ENCODE data around the gene ADCY6. TPM values are rescaled to one million over a fixed set of nuclear protein-coding genes. Genes with fewer than 3 reads are reported as not detected.
"Not testable (repeated sequence)": the region's sequence is repeated elsewhere in the genome, so short reads cannot be mapped to it uniquely, and the experiment has no call there.

ADCY6 gene
- total RNA-seq, 1 donor from 2014 or later = 42.7 TPM

DNA sequence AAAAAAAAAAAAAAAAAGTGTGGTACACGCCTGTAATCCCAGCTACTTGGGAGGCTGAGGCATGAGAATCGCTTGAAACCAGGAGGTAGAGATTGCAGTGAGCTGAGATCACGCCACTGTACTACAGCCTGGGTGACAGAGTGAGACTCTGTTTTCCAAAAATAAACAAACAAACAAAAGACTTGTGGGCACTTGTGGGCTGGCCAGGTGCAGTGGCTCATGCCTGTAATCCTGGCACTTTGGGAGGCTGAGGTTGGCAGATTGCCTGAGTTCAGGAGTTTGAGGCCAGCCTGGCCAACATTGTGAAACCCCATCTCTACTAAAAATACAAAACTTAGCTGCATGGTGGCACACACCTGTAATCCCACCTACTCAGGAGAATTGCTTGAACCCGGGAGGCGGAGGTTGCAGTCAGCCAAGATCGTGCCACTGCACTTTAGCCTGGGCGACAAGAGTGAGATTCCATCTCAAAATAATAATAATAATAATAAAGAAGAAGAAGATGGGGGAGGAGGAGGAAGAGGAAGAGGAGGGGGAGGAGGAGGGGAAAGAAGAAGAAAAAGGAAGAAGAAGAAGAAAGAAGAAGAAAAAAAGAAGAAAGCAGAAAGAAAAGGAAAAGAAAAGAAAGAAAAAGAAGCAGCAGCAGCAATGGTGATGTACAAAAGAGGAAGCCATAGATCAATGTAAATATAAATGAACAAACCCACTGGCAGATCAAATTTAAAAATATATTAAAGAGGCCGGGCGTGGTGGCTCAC lies 44.5 kb downstream of the ADCY6 start:
- no peaks in the 10 kb centered on the region for H3K9me3 ChIP-seq
- DNase-seq = no peak
- intact Hi-C loops (cut with DNase I) = no loop called here

DNA sequence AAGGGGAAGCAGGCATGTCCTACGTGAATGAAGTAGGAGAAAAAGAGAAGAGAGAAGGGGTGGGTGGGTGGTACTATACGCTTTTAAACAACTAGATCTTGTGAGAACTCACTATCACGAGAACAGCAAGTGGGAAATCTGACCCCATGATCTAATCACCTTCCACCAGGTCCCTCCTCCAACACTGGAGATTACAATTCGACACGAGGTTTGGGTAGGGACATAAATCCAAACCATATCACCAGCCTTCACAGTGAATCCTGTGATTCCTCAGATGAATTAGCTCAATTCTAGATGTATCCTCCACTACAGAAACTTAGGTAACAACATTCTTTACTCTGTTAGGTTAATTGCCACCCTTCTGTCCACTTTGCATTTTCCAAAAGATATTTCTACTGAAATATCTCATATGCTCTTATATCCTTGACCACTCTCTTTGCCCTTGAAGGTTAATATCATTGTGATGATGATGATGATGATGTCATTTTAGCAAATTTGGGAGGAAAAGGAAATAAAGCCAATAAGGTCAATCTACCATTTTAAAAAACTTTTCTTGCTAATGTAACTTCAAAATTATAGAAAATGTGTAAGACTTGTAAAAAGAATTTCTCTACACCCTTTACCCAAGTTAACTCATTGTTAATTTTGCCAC lies 49.1 kb downstream of the ADCY6 start:
- no peaks in the 10 kb centered on the region for H3K4me1 ChIP-seq
- no peaks in the 10 kb centered on the region for H3K9me3 ChIP-seq
- H3K27me3 ChIP-seq (ENCODE audit: low read depth) = peaks cover 19% of the 10 kb centered on the region
- DNase-seq (no peak), ATAC-seq (no peak)
- H3K27ac ChIP-seq = no peak overlapping the region
- H3K36me3 ChIP-seq = no peaks in the 10 kb centered on the region
- TF ChIP-seq, protein P1, sequence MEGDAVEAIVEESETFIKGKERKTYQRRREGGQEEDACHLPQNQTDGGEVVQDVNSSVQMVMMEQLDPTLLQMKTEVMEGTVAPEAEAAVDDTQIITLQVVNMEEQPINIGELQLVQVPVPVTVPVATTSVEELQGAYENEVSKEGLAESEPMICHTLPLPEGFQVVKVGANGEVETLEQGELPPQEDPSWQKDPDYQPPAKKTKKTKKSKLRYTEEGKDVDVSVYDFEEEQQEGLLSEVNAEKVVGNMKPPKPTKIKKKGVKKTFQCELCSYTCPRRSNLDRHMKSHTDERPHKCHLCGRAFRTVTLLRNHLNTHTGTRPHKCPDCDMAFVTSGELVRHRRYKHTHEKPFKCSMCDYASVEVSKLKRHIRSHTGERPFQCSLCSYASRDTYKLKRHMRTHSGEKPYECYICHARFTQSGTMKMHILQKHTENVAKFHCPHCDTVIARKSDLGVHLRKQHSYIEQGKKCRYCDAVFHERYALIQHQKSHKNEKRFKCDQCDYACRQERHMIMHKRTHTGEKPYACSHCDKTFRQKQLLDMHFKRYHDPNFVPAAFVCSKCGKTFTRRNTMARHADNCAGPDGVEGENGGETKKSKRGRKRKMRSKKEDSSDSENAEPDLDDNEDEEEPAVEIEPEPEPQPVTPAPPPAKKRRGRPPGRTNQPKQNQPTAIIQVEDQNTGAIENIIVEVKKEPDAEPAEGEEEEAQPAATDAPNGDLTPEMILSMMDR (IDR thresholded peaks at IDR 0.05) = no peak
- no peak overlapping the region for H3K4me3 ChIP-seq
- intact Hi-C loops (cut with DNase I) = no loop called here

More for the DNA sequence above, 44.5 kb downstream of the ADCY6 start:
- Histone ChIP-seq H3K27me3 (ENCODE audit: low read depth) (peaks cover 15% of the 10 kb centered on the region), H3K36me3 (no peaks in the 10 kb centered on the region), H3K27ac (no peak overlapping the region), H3K4me1 (no peaks in the 10 kb centered on the region), H3K4me3 (no peak overlapping the region)
- TF ChIP-seq, protein P1 (IDR thresholded peaks at IDR 0.05) = no peak
- ATAC-seq = no peak

DNA sequence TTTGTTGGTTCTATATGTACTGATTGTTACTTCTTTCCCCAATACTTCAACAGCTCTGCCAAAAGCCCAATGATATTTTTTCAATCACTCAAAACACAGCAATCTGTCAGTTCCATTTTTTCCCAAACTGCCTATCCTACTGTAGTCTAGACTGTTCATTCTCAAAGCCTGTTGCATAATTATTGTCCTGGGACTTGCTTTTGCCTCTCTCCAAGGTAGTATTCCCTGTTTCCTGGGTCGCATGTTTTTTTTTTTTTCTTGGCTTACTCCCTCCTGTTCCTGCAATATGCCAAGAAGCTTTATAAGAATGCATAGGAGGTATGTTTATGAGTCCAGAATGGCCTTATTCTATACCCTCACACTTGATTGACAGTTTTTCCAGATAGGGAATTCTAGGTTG lies 52.4 kb downstream of the ADCY6 start:
- Histone ChIP-seq H3K36me3 (no peaks in the 10 kb centered on the region), H3K4me1 (no peaks in the 10 kb centered on the region), H3K27me3 (ENCODE audit: low read depth) (peaks cover 15% of the 10 kb centered on the region), H3K4me3 (no peak overlapping the region), H3K9me3 (no peaks in the 10 kb centered on the region), H3K27ac (no peak overlapping the region)
- intact Hi-C loops (cut with DNase I) = no loop called here
- ATAC-seq (no peak), DNase-seq (no peak)
- TF ChIP-seq, protein P1 (IDR thresholded peaks at IDR 0.05) = no peak

DNA sequence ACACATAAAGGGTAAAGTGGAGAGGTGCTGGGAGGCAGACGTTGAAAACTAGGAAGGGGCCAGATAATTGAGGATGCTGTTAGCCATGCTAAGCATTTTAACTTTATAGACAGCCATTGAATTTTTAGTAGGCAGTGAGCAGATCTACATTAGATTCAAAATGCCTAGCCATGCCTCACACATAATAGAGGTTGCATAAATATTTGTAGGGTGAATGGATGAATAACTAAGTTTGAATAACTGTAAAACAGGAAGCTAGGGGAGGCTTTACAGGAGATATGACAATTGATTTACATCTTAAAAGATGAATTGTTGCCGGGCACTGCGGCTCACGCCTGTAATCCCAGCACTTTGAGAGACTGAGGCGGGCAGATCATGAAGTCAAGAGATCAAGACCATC lies 60.1 kb downstream of the ADCY6 start:
- H3K4me1 ChIP-seq = no peaks in the 10 kb centered on the region
- no peaks in the 10 kb centered on the region for H3K9me3 ChIP-seq
- DNase-seq (no peak), ATAC-seq (no peak)
- no peaks in the 10 kb centered on the region for H3K27me3 ChIP-seq (ENCODE audit: low read depth)
- intact Hi-C loops (cut with DNase I) = no loop called here
- no peak overlapping the region for H3K4me3 ChIP-seq
- no peak overlapping the region for H3K27ac ChIP-seq
- TF ChIP-seq, protein P1 (IDR thresholded peaks at IDR 0.05) = no peak
- no peaks in the 10 kb centered on the region for H3K36me3 ChIP-seq

DNA sequence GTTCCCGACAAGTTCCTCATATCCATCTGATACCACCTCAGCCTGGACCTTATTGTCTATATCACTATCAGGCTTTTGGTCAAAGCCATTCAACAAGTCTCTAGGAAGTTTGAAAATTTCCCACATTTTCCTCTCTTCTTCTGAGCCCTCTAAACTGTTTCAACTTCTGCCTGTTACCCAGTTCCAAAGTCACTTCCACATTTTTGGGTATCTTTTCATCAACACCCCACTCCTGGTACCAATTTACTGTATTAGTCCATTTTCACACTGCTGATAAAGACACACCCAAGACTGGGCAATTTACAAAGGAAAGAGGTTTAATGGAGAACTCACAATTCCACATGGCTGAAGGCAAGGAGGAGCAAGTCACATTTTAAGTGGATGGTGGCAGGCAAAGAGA lies 68.2 kb downstream of the ADCY6 start:
- H3K4me1 ChIP-seq; H3K27me3 ChIP-seq (ENCODE audit: low read depth); H3K36me3 ChIP-seq; H3K4me3 ChIP-seq; H3K9me3 ChIP-seq; DNase-seq; H3K27ac ChIP-seq; ATAC-seq; intact Hi-C loops (cut with DNase I): not testable (repeated sequence)

DNA sequence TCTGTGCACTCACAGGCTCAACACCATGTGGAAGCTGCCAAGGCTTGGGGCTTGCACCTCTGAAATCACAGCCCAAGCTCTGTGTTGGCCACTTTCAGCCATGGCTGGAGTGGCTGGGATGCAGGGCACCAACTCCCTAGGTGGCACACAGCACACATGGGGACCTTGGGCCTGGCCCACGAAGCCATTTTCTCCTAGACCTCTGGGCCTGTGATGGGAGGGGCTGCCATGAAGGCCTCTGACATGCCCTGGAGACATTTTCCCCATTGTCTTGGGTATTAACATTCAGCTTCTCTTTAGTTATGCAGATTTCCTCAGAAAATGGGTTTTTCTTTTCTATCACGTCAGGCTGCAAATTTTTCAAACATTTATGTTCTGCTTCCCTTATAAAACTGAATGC lies 68.7 kb downstream of the ADCY6 start:
- ATAC-seq; H3K36me3 ChIP-seq; H3K9me3 ChIP-seq; DNase-seq; H3K4me3 ChIP-seq; H3K27me3 ChIP-seq (ENCODE audit: low read depth); H3K27ac ChIP-seq; intact Hi-C loops (cut with DNase I): not testable (repeated sequence)
- peaks cover 14% of the 10 kb centered on the region for H3K4me1 ChIP-seq

DNA sequence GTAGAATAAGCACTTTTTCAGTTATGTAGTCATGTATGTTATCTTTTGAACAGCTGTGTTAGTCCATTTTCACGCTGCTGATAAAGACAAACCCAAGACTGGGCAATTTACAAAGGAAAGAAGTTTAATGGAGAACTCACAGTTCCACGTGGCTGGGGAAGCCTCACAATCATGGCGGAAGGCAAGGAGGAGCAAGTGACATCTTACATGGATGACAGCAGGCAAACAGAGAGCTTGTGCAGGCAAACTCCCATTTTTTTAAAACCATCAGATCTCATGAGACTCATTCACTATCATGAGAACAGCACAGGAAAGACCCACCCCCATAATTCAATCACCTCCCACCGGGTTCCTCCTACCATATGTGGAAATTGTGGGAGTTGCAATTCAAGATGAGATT lies 69.9 kb downstream of the ADCY6 start:
- H3K9me3 ChIP-seq; intact Hi-C loops (cut with DNase I); H3K27ac ChIP-seq; ATAC-seq; H3K4me3 ChIP-seq; H3K27me3 ChIP-seq (ENCODE audit: low read depth); DNase-seq; H3K36me3 ChIP-seq: not testable (repeated sequence)
- peaks cover 25% of the 10 kb centered on the region for H3K4me1 ChIP-seq
